ENCODE measurements around the gene HMGCLL1. TPM values are rescaled to one million over a fixed set of nuclear protein-coding genes. Genes with fewer than 3 reads are reported as not detected.

The HMGCLL1 gene
- total RNA-seq, 2 donors from 2014 or later = not detected

- peaks cover 22% of the 10 kb centered on the region for H3K9me3 Mint-ChIP-seq
- DNase-seq (ENCODE audit: low spot score) (no peak), ATAC-seq (no peak)
- H3K27ac Mint-ChIP-seq = no peak overlapping the region
- no peaks in the 10 kb centered on the region for H3K27me3 Mint-ChIP-seq
- H3K36me3 Mint-ChIP-seq = no peaks in the 10 kb centered on the region
- no peak overlapping the region for H3K4me3 Mint-ChIP-seq
- no peaks in the 10 kb centered on the region for H3K4me1 Mint-ChIP-seq (ENCODE audit: low read depth in 2 of 2)
These were observed 190.8 kb downstream of the HMGCLL1 start for GRCh38 chr6:55388211-55388610.

Data from natural killer cell treated with Interleukin-12 subunit alpha and Interleukin-12 subunit beta and Interleukin-15 and Interleukin-18, amount 100 ng/mL, for 72 hours (primary cell).